ENCODE results near the gene ESRRA. TPM values are rescaled to one million over a fixed set of nuclear protein-coding genes. Genes with fewer than 3 reads are reported as not detected.

ESRRA gene
- total and polyA plus RNA-seq, 12 donors = 18.2 to 74.4 (median 54.5) TPM

DNA sequence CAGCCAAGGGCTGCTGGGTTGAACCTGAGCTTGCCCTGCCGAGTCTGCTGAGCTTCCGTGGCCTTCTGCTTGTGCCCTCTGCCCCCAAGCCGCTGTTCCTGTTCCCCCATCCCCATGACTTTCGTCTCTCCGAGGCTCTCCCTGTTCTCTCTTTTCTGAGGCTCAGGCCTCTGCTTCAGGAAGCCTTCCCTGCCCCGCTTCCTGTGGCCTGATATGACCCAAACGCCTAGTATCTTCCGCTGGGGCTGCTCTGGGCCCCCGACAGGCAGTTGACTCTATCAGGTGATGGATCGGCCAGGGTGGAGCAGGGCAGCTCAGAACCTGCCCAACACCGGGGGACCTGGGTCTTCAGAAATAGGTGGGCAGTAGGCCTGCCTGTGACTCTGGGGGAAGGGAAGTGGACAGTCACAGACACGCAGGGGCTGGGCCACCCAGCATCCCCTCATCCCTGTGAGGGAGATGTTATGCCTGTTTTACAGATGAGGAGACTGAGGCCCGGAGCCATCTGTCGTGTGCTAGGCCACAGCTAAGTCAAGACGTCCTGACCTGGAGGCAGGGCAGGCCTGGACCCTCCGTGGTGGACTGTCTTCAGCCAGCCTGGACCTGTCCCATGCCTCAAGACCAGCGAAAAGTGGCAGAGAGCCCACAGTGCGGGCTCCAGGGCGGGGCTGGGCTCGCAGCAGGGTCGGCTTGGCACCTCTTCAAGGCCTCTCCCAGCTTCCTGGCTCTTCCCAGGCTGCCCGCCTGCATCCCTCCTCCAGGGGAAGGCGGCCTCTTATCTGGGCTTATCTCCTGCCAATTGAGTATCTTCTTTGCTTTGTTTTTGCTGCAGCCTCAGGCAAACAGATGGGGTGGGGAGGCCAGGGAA lies 37.1 kb upstream of the ESRRA start:
- no peak for TF ChIP-seq POLR2A (IDR thresholded peaks at IDR 0.05)
- TF ChIP-seq CTCF (IDR thresholded peaks at IDR 0.05) = peak in 4 of 6 experiments; percentile 16 to 58 (median 41)
- intact Hi-C loops (cut with DNase I) = no loop called here
- DNase-seq = peak; percentile 89 to 97 (median 96)
- peak overlapping the region in 1 of 4 donors; percentile 78 for H3K4me3 ChIP-seq
- H3K36me3 ChIP-seq (replicated peaks in 1 of 2) = peaks cover 0 to 32% of the 10 kb centered on the region in 2 donors
- no peaks in the 10 kb centered on the region for H3K9me3 ChIP-seq (replicated peaks in 1 of 3)
- H3K27ac ChIP-seq = peak overlapping the region; percentile 94 to 97 (median 96)
- 20 to 26% (median 22%) methylated on average over 11 to 23 of the region's 23 CpGs for WGBS, 4 donors
- peaks cover 30 to 43% of the 10 kb centered on the region in 2 donors for H3K4me1 ChIP-seq (replicated peaks in 1 of 2)
- H3K27me3 ChIP-seq = no peaks in the 10 kb centered on the region

DNA sequence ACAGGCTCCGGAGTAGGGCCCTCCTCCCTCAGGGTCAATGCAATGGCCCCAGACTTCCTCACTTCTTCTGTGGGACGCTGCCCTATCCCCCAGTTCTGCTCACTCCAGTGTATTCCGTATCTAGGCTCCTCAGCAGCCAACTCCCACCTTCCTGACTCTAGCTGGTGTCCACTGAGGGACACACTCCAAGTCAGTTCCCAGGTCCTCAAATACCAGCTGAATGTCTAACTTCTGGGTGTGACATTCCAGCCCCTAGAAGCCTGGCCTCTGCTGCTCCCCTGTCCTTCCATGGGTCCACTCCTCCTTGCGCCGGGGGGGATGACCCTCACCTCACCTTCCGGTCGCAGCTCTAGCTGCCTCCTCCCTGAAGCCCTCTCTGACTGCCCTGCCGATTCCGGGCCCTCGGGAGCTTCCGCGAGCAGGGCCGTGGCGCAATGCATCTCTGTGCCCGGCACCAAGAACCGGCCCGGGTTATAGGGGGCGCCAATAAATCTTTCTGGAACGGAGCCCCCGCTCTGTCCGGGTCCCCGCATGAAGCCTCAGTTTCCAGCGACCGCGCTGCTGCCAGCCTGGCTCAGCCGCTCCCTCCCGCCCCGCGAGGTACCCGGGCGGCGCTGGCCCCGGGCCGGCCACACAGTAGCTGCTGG lies 36.3 kb upstream of the ESRRA start:
- peak overlapping the region; percentile 19 to 91 (median 61) for H3K4me3 ChIP-seq
- TF ChIP-seq POLR2A (IDR thresholded peaks at IDR 0.05) = peak in 1 of 2 donors; percentile 86
- TF ChIP-seq CTCF (IDR thresholded peaks at IDR 0.05) = peak in 1 of 6 experiments; percentile 4
- peak; percentile 53 to 83 (median 71) for DNase-seq
- H3K36me3 ChIP-seq (replicated peaks in 1 of 2) = peaks cover 0 to 24% of the 10 kb centered on the region in 2 donors
- intact Hi-C loops (cut with DNase I) = no loop called here
- peak overlapping the region; percentile 94 to 97 (median 96) for H3K27ac ChIP-seq
- no peaks in the 10 kb centered on the region for H3K9me3 ChIP-seq (replicated peaks in 1 of 3)
- 0 to 1% (median 1%) methylated on average over 20 to 34 of the region's 34 CpGs for WGBS, 4 donors
- peaks cover 30 to 43% of the 10 kb centered on the region in 2 donors for H3K4me1 ChIP-seq (replicated peaks in 1 of 2)
- no peaks in the 10 kb centered on the region for H3K27me3 ChIP-seq

GRCh38 chr11:64269540-64270220 lies 35.6 kb upstream of the ESRRA start:
- Histone ChIP-seq H3K4me1 (replicated peaks in 1 of 2) (peaks cover 30 to 43% of the 10 kb centered on the region in 2 donors), H3K4me3 (peak overlapping the region; percentile 25 to 91 (median 61)), H3K27ac (peak overlapping the region; percentile 94 to 97 (median 96)), H3K27me3 (no peaks in the 10 kb centered on the region), H3K9me3 (replicated peaks in 1 of 3) (no peaks in the 10 kb centered on the region), H3K36me3 (replicated peaks in 1 of 2) (peaks cover 0 to 18% of the 10 kb centered on the region in 2 donors)
- intact Hi-C loops (cut with DNase I) = no loop called here
- peak; percentile 97 to 100 (median 99) for DNase-seq
- peak in 3 of 6 experiments; percentile 6 to 15 (median 12) for TF ChIP-seq CTCF (IDR thresholded peaks at IDR 0.05)
- peak; percentile 4 to 10 for TF ChIP-seq POLR2A (IDR thresholded peaks at IDR 0.05)
- 0% methylated on average over 3 to 58 of the region's 58 CpGs for WGBS, 4 donors
